SHP77 treated with DMSO at 0.1 percent for 48 hours (cell line): ENCODE results near the gene TAGAP.

Experiments used
- DNase-seq: peaks from one replicate; lab custom pipeline; 2025; lab: John Stamatoyannopoulos, UW

The TAGAP gene

GRCh38 chr6:159071843-159072769 lies 27.3 kb upstream of the TAGAP start:
- no peak for DNase-seq

- no peak for DNase-seq
Measured at GRCh38 chr6:159068904-159069578, 24.2 kb upstream of the TAGAP start.

DNA sequence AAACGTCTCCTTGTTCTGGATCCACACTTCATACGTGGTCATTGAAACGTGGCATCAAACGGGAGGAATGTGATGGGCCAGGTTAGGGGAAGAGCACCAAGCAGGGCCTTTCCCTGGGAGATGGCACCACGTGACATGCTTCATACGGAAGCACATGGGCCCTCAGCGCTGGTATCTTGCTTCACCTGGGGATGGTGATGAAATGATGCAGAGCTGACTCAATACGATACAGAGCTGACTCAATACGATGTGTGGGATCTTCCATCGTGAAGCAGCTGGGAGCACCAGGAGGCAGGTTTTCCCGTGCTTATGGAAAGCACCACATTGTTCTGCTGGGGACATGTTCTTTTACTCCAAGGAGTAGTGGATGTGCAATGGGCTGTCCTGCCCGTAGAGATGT lies 22.5 kb upstream of the TAGAP start:
- no peak for DNase-seq

DNA sequence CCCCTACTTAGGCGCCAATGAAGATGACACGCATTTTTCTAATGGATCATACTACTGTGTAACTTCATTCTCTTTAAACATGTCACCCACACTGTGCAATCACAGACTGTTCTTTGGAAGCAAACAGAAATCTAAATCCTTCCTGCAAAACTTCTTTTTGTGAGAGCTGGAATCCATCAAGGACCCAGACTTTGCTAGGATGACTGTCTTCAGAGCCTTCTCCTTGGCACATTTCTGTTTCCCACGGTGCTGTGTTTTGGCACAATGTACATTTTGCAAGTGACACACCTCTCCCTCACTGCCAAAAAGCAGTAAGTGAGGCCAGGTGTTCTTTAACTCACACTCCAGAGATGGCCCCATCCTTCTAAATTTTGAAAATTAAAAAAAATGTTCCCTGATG lies 21.7 kb upstream of the TAGAP start:
- no peak for DNase-seq

- DNase-seq, result no peak
Measured at GRCh38 chr6:159065759-159066329, 21.1 kb upstream of the TAGAP start.

GRCh38 chr6:159065091-159065490 lies 20.3 kb upstream of the TAGAP start:
- DNase-seq, result no peak

DNA sequence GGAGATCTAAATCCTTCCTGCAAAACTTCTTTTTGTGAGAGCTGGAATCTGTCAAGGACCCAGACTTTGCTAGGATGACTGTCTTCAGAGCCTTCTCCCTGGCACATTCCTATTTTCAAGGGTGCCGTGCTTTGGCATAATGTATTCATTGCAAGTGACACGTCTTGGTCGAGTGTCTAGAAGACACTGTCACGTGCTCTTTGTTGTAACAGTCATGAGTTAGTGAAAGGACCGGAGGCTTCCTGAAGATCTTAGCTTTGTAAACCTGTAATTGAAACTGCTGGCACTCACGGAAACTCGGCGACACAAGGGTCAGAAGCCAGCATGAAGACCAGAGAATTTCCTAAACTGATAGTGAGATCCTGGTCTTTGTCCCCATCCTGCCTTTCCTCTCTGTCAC lies 19.7 kb upstream of the TAGAP start:
- no peak for DNase-seq

- no peak for DNase-seq
Measured at GRCh38 chr6:159063549-159063948, 18.8 kb upstream of the TAGAP start.

DNA sequence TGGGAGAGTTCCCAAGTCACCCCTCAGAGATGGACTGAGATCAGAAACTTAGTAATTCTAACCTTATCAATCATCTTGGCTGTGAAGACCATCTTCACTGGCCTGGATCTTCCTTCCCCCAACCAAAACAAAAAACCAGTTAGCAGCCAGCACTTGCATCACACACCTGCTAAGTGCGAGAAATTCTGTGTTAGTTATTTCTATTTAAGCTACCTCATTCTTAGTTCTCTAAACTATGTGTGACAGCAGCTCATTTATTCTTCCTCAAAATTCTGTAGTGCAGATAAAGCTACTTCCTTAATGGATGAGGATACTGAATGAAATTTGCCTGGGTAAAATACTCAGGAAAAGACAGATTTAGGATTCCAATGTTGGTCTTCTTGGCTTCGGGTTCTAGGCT lies 18.2 kb upstream of the TAGAP start:
- DNase-seq, result no peak

DNA sequence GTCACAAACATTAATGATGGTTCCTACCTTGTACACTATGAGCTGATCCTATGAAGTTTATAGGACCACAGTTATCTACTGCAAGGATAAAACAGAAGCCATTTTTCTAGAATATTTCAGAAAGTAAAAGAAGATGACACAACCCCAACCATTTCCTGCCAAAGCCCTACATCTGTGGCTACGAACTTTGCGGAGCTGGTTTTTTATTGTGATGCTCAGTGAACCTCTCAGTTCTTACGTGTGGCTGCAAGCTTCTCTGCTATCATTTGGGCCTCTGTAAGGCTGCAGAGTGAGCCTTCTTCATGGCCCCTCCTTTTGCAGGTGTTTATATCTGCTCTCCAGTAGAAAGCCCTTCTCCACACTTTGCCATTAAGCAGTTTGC lies 17.8 kb upstream of the TAGAP start:
- DNase-seq, result no peak

- no peak for DNase-seq
Measured at GRCh38 chr6:159061805-159062563, 17.2 kb upstream of the TAGAP start.

DNA sequence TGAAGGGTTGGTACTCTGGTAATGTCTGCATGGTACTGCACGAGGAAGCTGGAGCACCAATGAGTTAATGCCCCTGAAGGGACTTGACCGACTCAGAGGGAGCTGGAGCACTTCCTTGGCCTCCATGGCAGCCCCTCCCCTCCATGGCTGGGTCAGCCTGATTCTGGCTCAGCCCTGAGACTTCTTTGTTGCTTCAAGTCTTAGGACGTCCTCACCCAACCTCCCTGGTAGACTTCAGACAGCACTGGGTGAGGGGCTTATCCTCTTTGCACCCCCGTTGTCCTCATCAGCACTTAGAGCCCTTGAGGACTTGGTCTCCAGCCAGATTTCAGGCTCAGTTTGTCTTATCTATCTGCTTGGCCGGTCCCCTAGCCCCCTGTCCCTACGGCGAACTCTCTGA lies 16.4 kb upstream of the TAGAP start:
- no peak for DNase-seq

DNA sequence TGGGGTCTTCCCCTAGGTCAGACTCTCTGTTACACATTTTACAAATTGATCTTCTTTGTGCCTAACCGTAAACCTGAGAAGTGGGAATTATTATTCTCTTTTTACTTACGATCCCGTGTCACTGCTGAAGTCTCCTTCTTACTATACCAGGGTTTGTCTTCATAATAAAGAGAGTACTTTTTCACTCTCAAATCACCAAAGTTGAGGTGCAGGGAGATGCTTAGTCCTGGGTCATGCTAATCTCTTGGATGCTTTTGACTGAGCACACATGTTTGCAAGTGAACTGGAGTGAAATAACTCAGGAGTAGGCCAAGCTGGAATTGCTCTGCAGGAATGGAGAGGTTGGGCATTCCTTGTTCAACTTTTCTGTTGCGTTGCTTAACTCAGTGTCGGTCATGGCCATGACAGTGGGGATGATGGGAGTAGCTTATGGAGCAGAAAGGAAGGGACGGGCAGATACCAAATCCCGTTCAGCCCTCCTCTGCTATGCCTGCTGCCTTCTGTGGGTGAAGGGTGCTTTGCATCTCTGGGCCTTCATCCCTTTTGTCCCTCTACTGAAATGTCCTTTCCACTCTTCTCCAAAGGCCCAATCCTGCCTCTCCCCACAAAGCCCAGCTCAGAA lies 15.2 kb upstream of the TAGAP start:
- no peak for DNase-seq

DNA sequence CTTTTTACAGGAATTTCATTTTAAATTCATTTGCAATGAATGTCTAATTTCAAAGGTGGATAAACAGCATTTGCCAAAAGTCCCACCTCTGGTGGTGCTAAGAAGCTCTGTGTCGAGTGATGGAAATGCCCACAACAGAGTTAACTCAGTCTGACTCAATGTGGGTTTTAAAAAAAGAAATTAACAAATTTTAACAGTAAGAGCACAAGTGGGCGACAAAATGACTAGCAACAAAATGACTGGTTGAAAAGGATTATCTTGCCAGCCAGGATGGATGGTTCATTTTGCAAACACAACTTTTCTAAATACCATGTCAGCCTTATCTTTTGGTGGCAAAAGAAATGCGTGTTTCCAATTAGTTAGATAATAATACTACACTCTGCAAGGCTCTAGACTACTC lies 14.3 kb upstream of the TAGAP start:
- DNase-seq, result no peak

GRCh38 chr6:159056899-159057298 lies 12.1 kb upstream of the TAGAP start:
- DNase-seq, result no peak

GRCh38 chr6:159056432-159056831 lies 11.6 kb upstream of the TAGAP start:
- DNase-seq, result no peak

DNA sequence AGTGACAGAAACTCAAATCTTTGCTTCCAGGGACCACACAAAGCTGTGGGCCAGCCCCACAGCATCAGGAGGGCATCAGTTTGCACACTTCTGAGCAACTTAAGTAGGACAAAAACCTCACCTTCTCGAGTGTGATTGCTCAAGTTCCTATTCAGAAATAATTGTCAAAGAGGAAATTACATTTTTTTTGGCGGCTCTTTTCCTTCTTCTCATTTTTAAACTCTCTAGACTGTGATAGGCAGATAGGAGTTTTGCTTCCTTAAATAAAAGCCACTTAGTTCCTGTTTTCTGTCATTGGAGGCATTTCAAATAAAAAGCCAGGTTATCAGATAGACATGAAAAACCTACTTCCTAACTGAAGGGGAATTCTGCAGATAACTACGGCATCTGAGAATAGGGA lies 11.2 kb upstream of the TAGAP start:
- no peak for DNase-seq

- no peak for DNase-seq
Measured at GRCh38 chr6:159053781-159054398, 9.1 kb upstream of the TAGAP start.

GRCh38 chr6:159052720-159053119 lies 7.9 kb upstream of the TAGAP start:
- no peak for DNase-seq

DNA sequence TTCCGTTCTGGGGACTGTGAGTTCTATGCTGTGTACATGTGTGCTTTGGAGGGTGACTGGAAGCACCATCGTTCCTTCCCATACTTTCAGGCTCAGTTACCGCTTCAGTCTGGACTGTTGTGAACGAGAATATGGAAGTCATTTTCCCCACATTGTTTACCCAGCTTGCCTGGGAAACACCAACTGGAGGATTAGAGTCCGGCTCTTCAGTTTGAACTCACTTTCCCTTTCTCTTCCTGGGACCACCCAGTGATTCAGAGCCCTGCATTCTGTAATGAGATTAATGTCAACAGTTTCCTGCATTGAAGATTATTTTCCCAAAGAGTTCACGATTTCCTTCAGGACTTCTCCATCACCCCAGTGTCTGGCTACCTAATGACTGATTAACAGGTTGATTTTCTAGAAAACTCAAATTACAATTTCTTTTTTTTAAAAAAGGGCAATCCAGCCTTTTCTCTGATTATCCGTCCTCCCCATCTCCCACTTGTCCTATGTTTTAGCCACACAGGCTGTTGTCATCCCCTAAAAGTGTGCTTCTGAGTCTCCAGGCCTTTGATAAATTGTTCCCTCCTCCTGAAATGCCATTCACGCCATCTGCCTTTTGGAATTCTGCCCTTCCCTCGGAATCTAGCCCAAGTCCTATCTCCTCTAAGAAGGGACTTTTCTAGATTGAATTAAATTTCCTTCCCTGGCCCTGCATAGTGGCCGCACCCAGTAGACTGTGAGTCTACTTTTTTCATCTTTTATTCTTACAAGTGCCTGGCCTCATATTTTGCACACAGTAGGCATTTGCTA lies 3.3 kb upstream of the TAGAP start:
- DNase-seq, result no peak

DNA sequence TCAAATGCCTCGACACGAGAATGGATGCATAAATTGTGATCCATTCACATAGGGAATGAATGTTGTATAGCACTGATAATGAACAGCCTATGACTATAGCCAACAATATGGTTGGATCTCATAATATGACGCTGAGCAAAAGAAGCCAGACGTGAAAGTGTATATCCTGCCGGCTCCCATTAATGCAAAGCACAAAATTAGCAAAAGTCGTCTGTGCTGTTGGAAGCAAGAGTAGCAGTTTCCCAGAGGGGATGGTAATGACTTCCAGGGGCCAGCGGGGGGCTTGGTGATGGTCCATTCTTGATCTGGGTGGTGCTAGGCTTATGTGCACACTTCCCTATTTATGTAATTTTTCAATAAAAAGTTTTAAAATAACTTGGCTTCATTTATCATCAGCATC lies 1.0 kb upstream of the TAGAP start:
- no peak for DNase-seq
